H1 (cell line): Measurements from ENCODE around the gene KRTAP8-1. TPM values are rescaled to one million over a fixed set of nuclear protein-coding genes. Genes with fewer than 3 reads are reported as not detected.

Experiments used
- CTCF ChIA-PET: fragments of 300-600 bp; sonication (Branson Sonifier 250); formaldehyde crosslinking; loops from one replicate; lab custom pipeline; 2021; ENCODE audit not compliant: partially characterized antibody; lab: Charles Lee
- POLR2A ChIA-PET: fragments of 300-600 bp; sonication (Branson Sonifier 250); formaldehyde crosslinking; loops from one replicate; lab custom pipeline; 2021; ENCODE audit warnings: inconsistent platforms; ENCODE audit not compliant: partially characterized antibody; lab: Charles Lee
- DNase-seq, 2 experiments: peaks; one replicate each; pipeline versions ENCODE4 v3.0.0 to v3.0.0-alpha.2; 2010 to 2022; ENCODE audit warnings: low spot score in 2 of 2, low read depth in 1 of 2, mixed read lengths in 1 of 2
- FAIRE-seq: peaks from 2 replicates; lab custom pipeline; 2011; peaks lifted over from hg19 to GRCh38; lab: Jason Lieb, UNC
- H2AFZ ChIP-seq: 2 replicates; pipeline ENCODE4 v1.8.1; 2012; ENCODE audit warnings: low read length, inconsistent platforms
- H2AK5ac ChIP-seq: 2 replicates; pipeline ENCODE4 v1.6.1; 2013; ENCODE audit warnings: low read depth, low read length
- H2BK120ac ChIP-seq: replicated peaks from 2 replicates; pipeline ENCODE3; 2013; ENCODE audit warnings: low read depth, low read length, inconsistent platforms
- H2BK12ac ChIP-seq: 2 replicates; pipeline ENCODE4 v1.6.1; 2013; ENCODE audit warnings: low read depth, low read length
- H2BK15ac ChIP-seq: 2 replicates; pipeline ENCODE4 v1.6.1; 2013; ENCODE audit warnings: low read length
- H2BK20ac ChIP-seq: 2 replicates; pipeline ENCODE4 v1.6.1; 2013; ENCODE audit warnings: low read length
- H2BK5ac ChIP-seq: 2 replicates; pipeline ENCODE4 v1.6.1; 2013; ENCODE audit warnings: low read depth, low read length
- H3K14ac ChIP-seq: 2 replicates; pipeline ENCODE4 v1.6.1; 2013; ENCODE audit warnings: inconsistent platforms; ENCODE audit not compliant: insufficient read length
- H3K18ac ChIP-seq: 2 replicates; pipeline ENCODE4 v1.6.1; 2013; ENCODE audit warnings: low read length; ENCODE audit errors: extremely low read depth
- H3K23ac ChIP-seq: 2 replicates; pipeline ENCODE4 v1.6.1; 2013; ENCODE audit warnings: inconsistent platforms; ENCODE audit not compliant: insufficient read length
- H3K23me2 ChIP-seq: 2 replicates; pipeline ENCODE4 v1.6.1; 2013; ENCODE audit warnings: low read depth, low read length
- H3K27ac ChIP-seq: 2 replicates; pipeline ENCODE4 v1.6.1; 2011; ENCODE audit warnings: low read depth, low read length, inconsistent platforms
- H3K27me3 ChIP-seq, 4 experiments: replicated peaks in 1 of 4; 1 replicate in 1 of 4; 2 replicates in 3 of 4; pipeline versions ENCODE4 v1.6.1 to v1.8.1; 2011 to 2013; ENCODE audit warnings: low read length in 3 of 4, mild to moderate bottlenecking in 3 of 4, inconsistent platforms in 2 of 4, mixed read lengths in 2 of 4, moderate library complexity in 1 of 4; ENCODE audit not compliant: control insufficient read depth in 3 of 4, insufficient read depth in 3 of 4; ENCODE audit errors: extremely low read depth in 1 of 4
- H3K36me3 ChIP-seq, 4 experiments: 2 replicates each; pipeline versions ENCODE4 v1.6.1 to v1.8.1; 2011 to 2013; ENCODE audit warnings: mild to moderate bottlenecking in 4 of 4, low read length in 3 of 4, moderate library complexity in 2 of 4, control low read depth in 1 of 4, inconsistent platforms in 1 of 4; ENCODE audit not compliant: insufficient read depth in 4 of 4, control insufficient read depth in 2 of 4
- H3K4ac ChIP-seq: replicated peaks from 2 replicates; pipeline ENCODE3; 2013; ENCODE audit warnings: low read length, low read depth, mixed read lengths, inconsistent platforms; ENCODE audit not compliant: insufficient read length
- H3K4me1 ChIP-seq, 4 experiments: replicated peaks in 1 of 4; 1 replicate in 1 of 4; 2 replicates in 3 of 4; pipeline versions ENCODE4 v1.6.1 to v1.8.1; 2011 to 2013; ENCODE audit warnings: low read length in 3 of 4, inconsistent platforms in 2 of 4, mixed read lengths in 1 of 4; ENCODE audit not compliant: insufficient read depth in 4 of 4, control insufficient read depth in 3 of 4
- H3K4me2 ChIP-seq, 2 experiments: 2 replicates each; pipeline versions ENCODE4 v1.6.1 to v1.8.1; 2011 to 2013; ENCODE audit warnings: low read depth in 2 of 2, low read length in 2 of 2, control low read depth in 1 of 2, inconsistent platforms in 1 of 2, mild to moderate bottlenecking in 1 of 2; ENCODE audit not compliant: insufficient read depth in 1 of 2
- H3K4me3 ChIP-seq, 4 experiments: fragments of 200-600, 300-600 bp in 1 of 4; sonication (generic), shearing (Covaris generic), sonication (Bioruptor Twin) in 1 of 4; 2 replicates each; pipeline versions ENCODE4 v1.5.1 to v1.8.1; 2011 to 2016; ENCODE audit warnings: low read length in 4 of 4, low read depth in 3 of 4, control low read depth in 2 of 4, inconsistent platforms in 2 of 4, mild to moderate bottlenecking in 2 of 4, mixed read lengths in 1 of 4, moderate library complexity in 1 of 4; ENCODE audit not compliant: insufficient read depth in 2 of 4; ENCODE audit errors: extremely low read depth in 1 of 4
- H3K56ac ChIP-seq: replicated peaks from 2 replicates; pipeline ENCODE3; 2013; ENCODE audit warnings: low read depth, mild to moderate bottlenecking, mixed read lengths, low read length, inconsistent platforms; ENCODE audit not compliant: insufficient read length
- H3K79me1 ChIP-seq: 2 replicates; pipeline ENCODE4 v1.6.1; 2013; ENCODE audit warnings: low read depth, low read length, control low read depth
- H3K79me2 ChIP-seq, 2 experiments: 2 replicates each; pipeline versions ENCODE4 v1.6.1 to v1.8.1; 2012 to 2013; ENCODE audit warnings: low read length in 2 of 2, mild to moderate bottlenecking in 2 of 2, inconsistent platforms in 1 of 2; ENCODE audit not compliant: insufficient read depth in 2 of 2, control insufficient read depth in 1 of 2
- H3K9ac ChIP-seq, 4 experiments: replicated peaks in 1 of 4; 1 replicate in 1 of 4; 2 replicates in 3 of 4; pipeline versions ENCODE4 v1.6.1 to v1.8.1; 2011 to 2013; ENCODE audit warnings: low read depth in 3 of 4, low read length in 3 of 4, control low read depth in 2 of 4, mild to moderate bottlenecking in 2 of 4, moderate library complexity in 2 of 4, inconsistent platforms in 1 of 4; ENCODE audit errors: extremely low read depth in 1 of 4
- H3K9me3 ChIP-seq, 2 experiments: 2 replicates each; pipeline versions ENCODE4 v1.6.1 to v1.8.1; 2012 to 2013; ENCODE audit warnings: mild to moderate bottlenecking in 2 of 2, moderate library complexity in 2 of 2, control low read depth in 1 of 2, inconsistent platforms in 1 of 2, low read depth in 1 of 2, low read length in 1 of 2, mixed read lengths in 1 of 2; ENCODE audit not compliant: insufficient read depth in 2 of 2
- H4K20me1 ChIP-seq, 2 experiments: replicated peaks in 1 of 2; 2 replicates each; pipeline versions ENCODE3 to v1.8.1; 2011 to 2013; ENCODE audit warnings: inconsistent platforms in 2 of 2, low read length in 2 of 2, mild to moderate bottlenecking in 1 of 2; ENCODE audit not compliant: insufficient read depth in 2 of 2, control insufficient read depth in 1 of 2
- H4K5ac ChIP-seq: 2 replicates; pipeline ENCODE4 v1.6.1; 2013; ENCODE audit warnings: low read length, low read depth, mixed read lengths, inconsistent platforms; ENCODE audit not compliant: insufficient read length
- H4K8ac ChIP-seq: 2 replicates; pipeline ENCODE4 v1.8.0; 2013; ENCODE audit warnings: mild to moderate bottlenecking, moderate library complexity, low read length, inconsistent platforms; ENCODE audit not compliant: insufficient read depth; ENCODE audit errors: extremely low read depth
- H4K91ac ChIP-seq: replicated peaks from 2 replicates; pipeline ENCODE3; 2013; ENCODE audit warnings: low read length, mixed read lengths, inconsistent platforms; ENCODE audit not compliant: insufficient read length
- CREB1 ChIP-seq: IDR thresholded peaks from 2 replicates; pipeline ENCODE4 v1.6.1; 2012; ENCODE audit warnings: inconsistent platforms
- CTCF ChIP-seq, 3 experiments: IDR thresholded peaks; 1 replicate in 2 of 3; 2 replicates in 1 of 3; pipeline versions ENCODE4 v1.5.1 to v1.6.1; 2011; ENCODE audit warnings: low read length in 3 of 3, mild to moderate bottlenecking in 3 of 3, inconsistent platforms in 2 of 3, low read depth in 1 of 3, moderate library complexity in 1 of 3; ENCODE audit not compliant: insufficient read depth in 1 of 3; ENCODE audit errors: control extremely low read depth in 1 of 3
- JUND ChIP-seq: IDR thresholded peaks from 2 replicates; pipeline ENCODE4 v1.6.1; 2011; ENCODE audit warnings: mild to moderate bottlenecking, improper control_type of control experiment, low read length
- KDM4A ChIP-seq: IDR thresholded peaks from one replicate; pipeline ENCODE4 v1.7.1; 2012; ENCODE audit warnings: low read depth, mild to moderate bottlenecking, moderate library complexity, low read length, inconsistent platforms; ENCODE audit not compliant: severe bottlenecking
- MAFK ChIP-seq: IDR thresholded peaks from 2 replicates; pipeline ENCODE4 v1.6.1; 2012; ENCODE audit warnings: low read depth, mild to moderate bottlenecking, improper control_type of control experiment, low read length
- RAD21 ChIP-seq, 2 experiments: IDR thresholded peaks in 1 of 2; conservative IDR thresholded peaks in 1 of 2; 2 replicates each; pipeline ENCODE4 v1.6.1; 2011; ENCODE audit warnings: low read depth in 2 of 2, low read length in 2 of 2, improper control_type of control experiment in 1 of 2, inconsistent platforms in 1 of 2, mild to moderate bottlenecking in 1 of 2, moderate library complexity in 1 of 2
- RBBP5 ChIP-seq: IDR thresholded peaks from 2 replicates; pipeline ENCODE4 v1.7.1; 2012; ENCODE audit warnings: low read depth, mild to moderate bottlenecking, inconsistent platforms, low read length, moderate library complexity, borderline replicate concordance
- SIX5 ChIP-seq: IDR thresholded peaks from 2 replicates; pipeline ENCODE4 v1.6.1; 2011; ENCODE audit warnings: mild to moderate bottlenecking, low read depth, low read length
- SP4 ChIP-seq: IDR thresholded peaks from 2 replicates; pipeline ENCODE4 v1.6.1; 2012; ENCODE audit warnings: low read length, inconsistent platforms
- SUZ12 ChIP-seq: fragments of 200-600 bp; sonication (generic); IDR thresholded peaks from 2 replicates; pipeline ENCODE4 v1.6.1; 2012; ENCODE audit warnings: mild to moderate bottlenecking, inconsistent platforms, low read length, moderate library complexity, mixed read lengths
- TAF7 ChIP-seq: optimal IDR thresholded peaks from 2 replicates; pipeline ENCODE3; 2011; ENCODE audit warnings: low read depth, mild to moderate bottlenecking, inconsistent platforms, low read length, moderate library complexity, borderline replicate concordance
- YY1 ChIP-seq: IDR thresholded peaks from 2 replicates; pipeline ENCODE4 v1.6.1; 2011; ENCODE audit warnings: low read depth, mild to moderate bottlenecking, low read length
- WGBS, 2 experiments: shearing (Covaris generic) in 1 of 2; methylation state at CpG; one replicate each; pipeline versions ENCODE4 v1.1.6 to v1.1.7; 2013 to 2015; ENCODE audit warnings: low lambda C conversion rate in 2 of 2, mixed read lengths in 2 of 2, inconsistent platforms in 1 of 2, low coverage in 1 of 2, missing lambda C conversion rate in 1 of 2; ENCODE audit not compliant: insufficient replicate concordance in 2 of 2, insufficient coverage in 1 of 2, insufficient read length in 1 of 2; ENCODE audit errors: extremely low coverage in 1 of 2, missing lambda C conversion rate in 1 of 2; 5-methylcytosine and 5-hydroxymethylcytosine counted together
- polyA plus RNA-seq, 7 experiments: library from polyadenylated mRNA; depleted of rRNA in 3 of 7; stranded (reverse) in 5 of 7; unstranded in 2 of 7; fragments of >200 nt in 5 of 7; fragments of 200-250 nt in 2 of 7; gene quantifications; 1 replicate in 5 of 7; 2 replicates in 1 of 7; 4 replicates in 1 of 7; pipeline versions ENCODE4 v1.2.1 to v1.2.3, GENCODE V29; 2011 to 2013; ENCODE audit warnings: missing spikeins in 2 of 7, mixed read lengths in 2 of 7
- total RNA-seq: library from RNA; stranded (reverse); fragmentation: NEBNext Ultra II Directional; extraction: Animal tissue kit (Norgen Biotek cat#: 25700); gene quantifications from 2 replicates; pipeline ENCODE4 v1.2.1, GENCODE V29; 2021

KRTAP8-1 gene
- total and polyA plus RNA-seq, 2 of the 8 experiments (the other 6 are each of a cell fraction or from before 2014, with no cell fraction given): not detected

GRCh38 chr21:30839304-30839703, 26.2 kb upstream of the KRTAP8-1 start:
- no peaks in the 10 kb centered on the region for H3K79me1 ChIP-seq
- H3K23me2 ChIP-seq: no peaks in the 10 kb centered on the region
- H2AFZ ChIP-seq: no peak overlapping the region
- H3K4me3 ChIP-seq: no peak overlapping the region
- 41% methylated on average over 5 of the region's 5 CpGs; no CpG with 5 or more reads in 1 of the 2 experiments for WGBS, 2 experiments
- no peak overlapping the region for H4K91ac ChIP-seq
- no peak overlapping the region for H2BK15ac ChIP-seq
- H3K56ac ChIP-seq: no peak overlapping the region
- no peaks in the 10 kb centered on the region for H3K4me1 ChIP-seq
- H3K79me2 ChIP-seq: no peaks in the 10 kb centered on the region
- no peaks in the 10 kb centered on the region for H3K36me3 ChIP-seq
- H3K27me3 ChIP-seq: no peaks in the 10 kb centered on the region
- no peak overlapping the region for H3K14ac ChIP-seq
- no peak overlapping the region for H2BK20ac ChIP-seq
- H4K8ac ChIP-seq: no peak overlapping the region
- no peak overlapping the region for H3K27ac ChIP-seq
- TF ChIP-seq SP4: no peak
- no peak for TF ChIP-seq RBBP5
- TF ChIP-seq SIX5: no peak
- TF ChIP-seq KDM4A: no peak
- no peak for TF ChIP-seq SUZ12
- TF ChIP-seq TAF7: no peak
- TF ChIP-seq CTCF (IDR thresholded peaks at IDR 0.05; ENCODE audit: control extremely low read depth in 1 of 3, insufficient read depth in 1 of 3, low read depth in 1 of 3, low read length in 3 of 3): peak; percentile 73 to 79 (median 77)
- 0 out of 2 replicates have a peak, but pooled peaks have one; percentile 10 for TF ChIP-seq YY1
- TF ChIP-seq CREB1: 0 out of 2 replicates have a peak, but pooled peaks have one; percentile 30
- peak; percentile 66 to 72 for TF ChIP-seq RAD21 (IDR thresholded peaks at IDR 0.05 in 1 of 2, conservative IDR thresholded peaks at IDR 0.05 in 1 of 2; ENCODE audit: low read depth in 2 of 2, low read length in 2 of 2)
- no peak for TF ChIP-seq MAFK
- peak; percentile 83 for TF ChIP-seq JUND
- ChIA-PET POLR2A (no interaction called here), CTCF (interaction anchor here (0.6 to 4.5 kb wide), 33 partner anchors 8 to 559 kb away, joined by 3 to 26 read pairs (median 4); partner anchors contain the start of gene KRTAP7-1)
- no peak overlapping the region for H2BK5ac ChIP-seq
- H3K9ac ChIP-seq: no peak overlapping the region
- H4K20me1 ChIP-seq: no peaks in the 10 kb centered on the region
- H3K4me2 ChIP-seq: no peak overlapping the region
- no peak overlapping the region for H2BK12ac ChIP-seq
- H3K23ac ChIP-seq: no peak overlapping the region
- H2BK120ac ChIP-seq: no peak overlapping the region
- no peak overlapping the region for H3K18ac ChIP-seq
- no peak overlapping the region for H2AK5ac ChIP-seq
- peak; percentile 29 to 63 for DNase-seq
- H4K5ac ChIP-seq: no peak overlapping the region
- no peak overlapping the region for H3K4ac ChIP-seq
- H3K9me3 ChIP-seq: no peaks in the 10 kb centered on the region
- FAIRE-seq: peak; percentile 83
